CD4-positive, CD25-positive, alpha-beta regulatory T cell (primary cell): ENCODE data around the gene BCL2L15. TPM values are rescaled to one million over a fixed set of nuclear protein-coding genes. Genes with fewer than 3 reads are reported as not detected.
A peak's percentile ranks its signal among the peaks of the same experiment; 100 is the strongest.

Experiments
- ATAC-seq, 2 donors: fragments of 150-1000 bp; cut with Tn5 transposase; one replicate each; pipeline ENCODE4 v1.10.0; 2021; ENCODE audit warnings: low read depth in 2 of 2, moderate number of reproducible peaks in 2 of 2, moderate library complexity in 1 of 2
- DNase-seq, 3 donors: peaks; one replicate each; pipeline versions ENCODE4 v3.0.0 to v3.0.0-alpha.2; 2012 to 2022; ENCODE audit warnings: mixed read lengths in 1 of 3
- H3K27ac ChIP-seq: one replicate; pipeline ENCODE4 v1.7.0; 2013; ENCODE audit warnings: mild to moderate bottlenecking, low read length; ENCODE audit not compliant: insufficient read depth, poor library complexity, severe bottlenecking
- H3K27me3 ChIP-seq: one replicate; pipeline ENCODE4 v1.7.0; 2013; ENCODE audit warnings: low read length; ENCODE audit not compliant: control insufficient read depth, insufficient read depth
- H3K36me3 ChIP-seq: one replicate; pipeline ENCODE4 v1.7.0; 2013; ENCODE audit warnings: mild to moderate bottlenecking, low read length, moderate library complexity; ENCODE audit not compliant: control insufficient read depth, insufficient read depth
- H3K4me1 ChIP-seq: 2 replicates; pipeline ENCODE4 v1.7.0; 2013; ENCODE audit warnings: mild to moderate bottlenecking, low read length; ENCODE audit not compliant: insufficient read depth, control insufficient read depth, poor library complexity, severe bottlenecking
- H3K4me3 ChIP-seq: one replicate; pipeline ENCODE4 v1.7.0; 2013; ENCODE audit warnings: low read depth, mild to moderate bottlenecking, low read length, moderate library complexity
- H3K9me3 ChIP-seq, 2 experiments: 1 replicate in 1 of 2; 2 replicates in 1 of 2; pipeline ENCODE4 v1.7.0; 2013; ENCODE audit warnings: low read length in 2 of 2, mild to moderate bottlenecking in 1 of 2, moderate library complexity in 1 of 2; ENCODE audit not compliant: control insufficient read depth in 2 of 2
- H3K27ac Mint-ChIP-seq, 3 donors: one replicate each; pipeline ENCODE4 v1.8.0; 2020 to 2022; ENCODE audit warnings: mild to moderate bottlenecking in 3 of 3, mixed read lengths in 3 of 3, moderate library complexity in 2 of 3
- H3K27me3 Mint-ChIP-seq: one replicate; pipeline ENCODE4 v1.8.0; 2022; ENCODE audit warnings: mild to moderate bottlenecking, mixed read lengths
- H3K36me3 Mint-ChIP-seq: one replicate; pipeline ENCODE4 v1.8.0; 2020; ENCODE audit warnings: mixed read lengths
- H3K4me1 Mint-ChIP-seq, 4 donors: one replicate each; pipeline ENCODE4 v1.8.0; 2020 to 2022; ENCODE audit warnings: mixed read lengths in 4 of 4, mild to moderate bottlenecking in 1 of 4
- H3K4me3 Mint-ChIP-seq, 4 donors: one replicate each; pipeline ENCODE4 v1.8.0; 2020 to 2022; ENCODE audit warnings: mild to moderate bottlenecking in 4 of 4, mixed read lengths in 4 of 4, moderate library complexity in 3 of 4
- H3K9me3 Mint-ChIP-seq, 7 donors: one replicate each; pipeline ENCODE4 v1.8.0; 2020 to 2022; ENCODE audit warnings: mixed read lengths in 7 of 7, mild to moderate bottlenecking in 3 of 7, moderate library complexity in 2 of 7
- polyA plus RNA-seq, 4 donors: library from polyadenylated mRNA; unstranded; fragments of 300-500 nt; fragmentation: Illumina TruSeq; gene quantifications; one replicate each; pipeline ENCODE4 v1.2.3, GENCODE V29; 2021
- total RNA-seq: library from RNA; stranded (reverse); gene quantifications from one replicate; pipeline ENCODE4 v1.2.3, GENCODE V29; 2022

BCL2L15 gene
- total and polyA plus RNA-seq, 5 donors from 2014 or later: 0.30 to 2.2 (median 0.79) TPM

DNA sequence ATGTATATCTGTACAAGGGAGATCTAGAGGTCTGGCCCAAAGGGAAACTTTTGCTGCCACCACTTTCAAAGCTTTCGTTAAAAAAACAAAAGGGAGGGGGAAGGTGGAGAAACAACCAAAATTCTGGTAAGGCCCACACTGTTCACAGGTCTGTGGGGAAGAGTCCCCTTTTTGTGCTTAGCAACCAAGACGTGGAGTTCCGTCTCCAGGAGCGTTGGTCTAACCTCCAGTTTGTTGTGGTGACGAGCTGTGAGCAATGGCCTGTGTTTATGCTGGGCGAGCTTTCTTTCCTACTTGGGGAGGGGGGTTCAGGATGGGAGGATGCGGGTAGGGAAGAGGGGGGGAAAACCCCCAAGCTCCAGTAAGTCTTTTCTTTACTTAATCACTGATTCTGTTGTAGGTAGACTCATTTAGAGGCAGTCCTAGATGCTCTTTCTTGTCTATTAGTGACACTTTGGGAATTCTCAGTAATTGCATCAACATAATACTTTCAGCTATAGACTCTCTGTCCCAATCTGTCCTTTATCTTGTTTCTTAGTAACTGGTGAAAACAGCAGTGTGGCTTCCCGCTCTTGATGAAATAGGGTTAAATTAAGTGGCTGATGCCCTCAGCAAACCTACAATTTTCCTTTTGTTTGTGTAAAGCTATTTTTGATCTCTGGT is 43.2 kb upstream of the BCL2L15 start:
- peak overlapping the region; percentile 94 to 99 (median 98) for H3K27ac Mint-ChIP-seq
- no peaks in the 10 kb centered on the region for H3K36me3 ChIP-seq
- peak overlapping the region; percentile 95 for H3K4me3 ChIP-seq

DNA sequence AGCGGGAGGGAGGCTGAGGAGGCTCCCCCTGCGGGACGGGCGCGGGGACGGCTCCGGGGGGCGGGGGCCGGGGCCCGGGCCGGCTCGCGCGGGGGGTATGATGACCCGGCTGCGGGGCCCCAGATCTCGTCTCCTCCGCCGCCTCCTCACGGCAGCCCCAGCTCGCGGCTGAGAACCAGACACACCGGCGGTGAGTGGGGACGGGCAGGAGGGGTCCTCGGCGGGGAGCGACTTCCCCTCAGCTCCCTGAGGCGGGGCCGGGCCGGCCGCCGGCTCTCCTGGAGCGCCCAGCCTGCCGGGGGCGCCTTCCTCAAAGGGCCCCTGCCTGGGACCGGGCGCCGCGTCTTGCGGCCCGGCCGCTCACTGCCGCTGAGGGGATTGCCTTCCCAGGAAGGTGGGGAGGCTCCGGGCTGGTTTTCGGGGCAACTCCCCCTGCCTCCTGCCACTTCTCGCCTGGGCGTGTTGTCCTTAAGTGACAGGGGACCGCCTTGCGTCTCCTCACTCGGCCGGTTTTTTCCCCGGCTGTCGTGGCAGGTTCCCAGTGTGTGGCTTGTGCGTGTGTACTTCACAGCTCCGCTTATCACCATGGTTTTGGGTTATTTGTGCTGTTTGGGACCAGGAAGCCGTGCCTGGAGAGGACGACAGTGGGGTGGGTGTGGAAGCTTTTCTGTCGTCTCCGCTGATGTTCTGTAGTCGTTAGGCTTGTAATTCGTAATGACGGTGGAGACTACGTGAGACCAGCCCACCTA is 42.5 kb upstream of the BCL2L15 start:
- Mint-ChIP-seq H3K27me3 (no peaks in the 10 kb centered on the region), H3K9me3 (no peaks in the 10 kb centered on the region), H3K27ac (peak overlapping the region; percentile 94 to 100 (median 98)), H3K4me1 (peaks cover 42 to 60% (median 52%) of the 10 kb centered on the region in 4 donors), H3K4me3 (peak overlapping the region; percentile 96 to 99 (median 98)), H3K36me3 (peaks cover 17% of the 10 kb centered on the region)
- peak overlapping the region; percentile 98 for H3K27ac ChIP-seq
- H3K4me3 ChIP-seq: peak overlapping the region; percentile 95
- no peaks in the 10 kb centered on the region for H3K36me3 ChIP-seq
- no peaks in the 10 kb centered on the region for H3K27me3 ChIP-seq
- ATAC-seq (peak; percentile 26 to 33), DNase-seq (peak; percentile 59 to 75 (median 69))
- no peaks in the 10 kb centered on the region for H3K9me3 ChIP-seq
- peaks cover 52% of the 10 kb centered on the region for H3K4me1 ChIP-seq

More for the DNA sequence above, 43.2 kb upstream of the BCL2L15 start:
- Mint-ChIP-seq H3K27me3 (no peaks in the 10 kb centered on the region), H3K9me3 (peaks cover 0 to 2% (median 0%) of the 10 kb centered on the region in 7 donors), H3K4me3 (peak overlapping the region; percentile 96 to 99 (median 98)), H3K36me3 (peaks cover 17% of the 10 kb centered on the region), H3K4me1 (peaks cover 46 to 67% (median 57%) of the 10 kb centered on the region in 4 donors)
- Histone ChIP-seq H3K27me3 (no peaks in the 10 kb centered on the region), H3K9me3 (no peaks in the 10 kb centered on the region), H3K27ac (peak overlapping the region; percentile 98), H3K4me1 (peaks cover 53% of the 10 kb centered on the region)
- DNase-seq (peak; percentile 49 to 69 (median 66)), ATAC-seq (peak; percentile 8 to 35)

DNA sequence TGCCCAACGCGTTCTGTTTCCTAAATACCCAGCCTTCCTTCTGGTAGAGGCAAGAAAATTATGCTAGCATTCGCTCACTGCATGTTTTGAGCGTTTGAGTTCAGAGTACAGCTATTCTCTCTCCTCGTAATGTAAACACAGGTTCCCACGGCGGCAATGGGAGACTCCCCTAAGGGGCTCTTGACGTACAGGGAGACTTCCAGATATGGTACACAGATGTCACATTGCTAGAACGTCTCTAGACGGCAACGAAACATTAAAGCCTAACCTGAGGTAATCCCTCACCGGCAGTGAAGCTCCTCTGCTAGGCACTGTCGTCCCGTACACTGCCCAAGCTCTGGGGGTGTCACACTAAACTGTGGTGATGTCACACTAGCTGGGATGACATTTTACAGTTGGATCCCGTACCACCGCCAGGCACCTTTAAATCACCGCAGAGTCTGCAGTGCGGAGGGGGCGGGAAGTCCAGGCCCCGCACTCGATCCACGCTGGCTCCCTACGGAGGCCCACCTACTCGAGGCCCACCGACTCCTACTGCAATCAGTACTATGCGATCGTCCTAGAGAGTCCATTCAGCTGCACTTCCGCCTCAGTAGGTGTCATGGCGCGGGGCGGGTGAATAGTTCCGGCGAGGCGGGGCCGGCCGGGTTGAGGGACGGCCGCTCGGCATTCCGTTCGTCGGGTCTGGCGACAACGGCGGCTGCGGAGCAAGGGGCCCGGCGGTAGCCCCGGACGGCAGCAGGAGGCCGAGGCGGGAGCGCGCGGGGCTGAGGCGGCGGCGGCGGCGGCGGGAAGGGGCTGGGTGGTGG is 41.8 kb upstream of the BCL2L15 start, which contains the start of gene HIPK1:
Gene HIPK1 (plus strand): TSS at position 384 of the 809 bp plus-strand sequence.
- Mint-ChIP-seq H3K27ac (peak within 1 kb of the TSS; percentile 99 to 100 (median 100)), H3K4me3 (peak within 1 kb of the TSS; percentile 98 to 99 (median 99)), H3K9me3 (no peaks in the 10 kb centered on the region), H3K27me3 (no peaks in the 10 kb centered on the region), H3K36me3 (peaks cover 15% of the 10 kb centered on the region), H3K4me1 (peaks cover 39 to 56% (median 49%) of the 10 kb centered on the region in 4 donors)
- Histone ChIP-seq H3K4me1 (peaks cover 48% of the 10 kb centered on the region), H3K27ac (peak within 1 kb of the TSS; percentile 98), H3K9me3 (no peaks in the 10 kb centered on the region), H3K36me3 (no peaks in the 10 kb centered on the region), H3K27me3 (no peaks in the 10 kb centered on the region), H3K4me3 (peak within 1 kb of the TSS; percentile 96)
- DNase-seq (peak; percentile 88 to 94 (median 93)), ATAC-seq (peak; percentile 80 to 84)

DNA sequence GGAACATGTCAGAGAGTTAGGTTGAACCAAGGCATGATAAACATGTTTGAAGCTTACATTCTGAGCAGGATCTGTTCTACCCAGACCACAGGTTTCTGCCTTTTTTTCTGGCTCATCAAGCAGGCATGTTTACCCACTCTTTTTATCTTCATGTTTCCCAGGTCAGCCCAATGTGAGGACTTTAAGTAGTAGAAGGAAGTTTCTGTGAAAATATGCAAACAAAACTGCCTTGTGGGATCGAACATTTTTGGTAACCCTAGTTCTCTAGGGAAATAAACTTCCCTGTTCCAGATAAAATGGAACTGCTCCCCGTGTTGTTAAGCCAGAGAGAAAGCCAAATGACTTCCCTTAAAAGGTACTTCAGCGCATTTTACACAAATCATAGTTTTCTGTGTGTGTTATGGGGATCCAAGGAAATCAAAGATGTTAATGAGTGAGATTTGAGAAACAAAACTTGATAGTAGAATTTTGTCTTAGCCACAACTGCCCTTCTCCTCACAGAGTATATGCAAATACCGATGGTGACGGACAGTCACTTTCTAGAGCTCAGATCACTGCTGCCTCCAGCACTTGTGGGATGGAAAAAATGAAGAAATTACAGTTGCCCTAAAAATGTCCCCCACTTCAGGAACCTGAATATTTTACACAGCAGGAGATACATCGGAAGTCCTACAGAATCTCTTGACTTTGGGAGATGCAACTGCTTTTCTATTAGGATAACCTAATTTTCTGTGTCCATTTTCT is 41.0 kb upstream of the BCL2L15 start:
- ATAC-seq: no peak
- peaks cover 41% of the 10 kb centered on the region for H3K4me1 ChIP-seq
- Mint-ChIP-seq H3K9me3 (no peaks in the 10 kb centered on the region), H3K36me3 (peaks cover 8% of the 10 kb centered on the region), H3K27me3 (peaks cover under 1% of the 10 kb centered on the region), H3K4me1 (peaks cover 33 to 48% (median 42%) of the 10 kb centered on the region in 4 donors), H3K27ac (peak overlapping the region; percentile 99 to 100 (median 100)), H3K4me3 (peak overlapping the region; percentile 96 to 99 (median 99))
- H3K27ac ChIP-seq: peak overlapping the region; percentile 98
- H3K27me3 ChIP-seq: no peaks in the 10 kb centered on the region
- no peak for DNase-seq
- no peaks in the 10 kb centered on the region for H3K9me3 ChIP-seq
- H3K4me3 ChIP-seq: peak overlapping the region; percentile 96
- no peaks in the 10 kb centered on the region for H3K36me3 ChIP-seq

DNA sequence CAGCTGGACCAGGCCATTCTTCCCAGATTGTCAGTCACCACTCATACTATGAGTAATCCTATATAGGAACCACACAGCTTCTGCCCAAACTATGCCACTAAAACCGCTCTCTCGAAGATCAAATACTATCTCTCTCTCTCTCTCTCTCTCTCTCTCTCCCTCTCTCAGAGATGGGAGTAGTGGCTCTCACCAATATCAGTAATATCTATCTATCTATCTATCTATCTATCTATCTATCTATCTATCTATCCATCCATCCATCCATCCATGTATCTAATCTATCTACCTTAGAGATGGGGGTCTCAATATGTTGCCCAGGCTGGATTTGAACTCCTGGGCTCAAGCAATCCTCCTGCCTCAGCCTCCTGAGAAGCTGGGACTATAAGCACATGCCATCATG is 37.1 kb upstream of the BCL2L15 start:
- H3K4me3 Mint-ChIP-seq: peak overlapping the region in 1 of 4 donors; percentile 74
- Histone ChIP-seq H3K9me3 (no peaks in the 10 kb centered on the region), H3K36me3 (no peaks in the 10 kb centered on the region), H3K27ac (no peak overlapping the region), H3K4me1 (peaks cover 10% of the 10 kb centered on the region), H3K4me3 (no peak overlapping the region), H3K27me3 (no peaks in the 10 kb centered on the region)
- peaks cover 11 to 17% (median 14%) of the 10 kb centered on the region in 4 donors for H3K4me1 Mint-ChIP-seq
- no peak for ATAC-seq
- H3K9me3 Mint-ChIP-seq: no peaks in the 10 kb centered on the region
- H3K27me3 Mint-ChIP-seq: peaks cover 11% of the 10 kb centered on the region
- no peaks in the 10 kb centered on the region for H3K36me3 Mint-ChIP-seq
- no peak overlapping the region for H3K27ac Mint-ChIP-seq
- DNase-seq: no peak

DNA sequence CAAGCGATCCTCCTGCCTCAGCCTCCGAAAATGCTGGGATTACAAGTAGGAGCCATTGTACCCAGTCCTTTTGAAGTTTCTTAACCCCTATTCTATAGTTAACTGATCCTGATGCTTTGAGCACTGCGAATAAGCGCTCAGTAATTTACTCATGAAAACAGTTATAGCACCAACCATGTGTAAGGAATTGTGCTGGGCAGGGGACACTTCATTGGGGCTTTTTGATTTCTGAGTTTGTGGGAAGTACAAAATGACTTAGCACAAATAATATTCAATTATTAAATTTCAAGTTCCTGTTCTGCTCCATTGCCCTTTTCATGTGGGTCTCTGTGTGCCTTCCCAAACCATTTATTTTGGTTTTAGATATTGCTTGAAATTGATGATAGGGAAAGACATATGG is 35.6 kb upstream of the BCL2L15 start:
- Mint-ChIP-seq H3K36me3 (peaks cover 4% of the 10 kb centered on the region), H3K4me1 (peaks cover 4 to 9% (median 5%) of the 10 kb centered on the region in 4 donors), H3K4me3 (no peak overlapping the region), H3K27me3 (peaks cover 21% of the 10 kb centered on the region), H3K9me3 (no peaks in the 10 kb centered on the region), H3K27ac (no peak overlapping the region)
- ATAC-seq: no peak
- no peak for DNase-seq
- no peaks in the 10 kb centered on the region for H3K36me3 ChIP-seq
- H3K27ac ChIP-seq: no peak overlapping the region
- H3K9me3 ChIP-seq: no peaks in the 10 kb centered on the region
- H3K4me1 ChIP-seq: no peaks in the 10 kb centered on the region
- no peak overlapping the region for H3K4me3 ChIP-seq
- no peaks in the 10 kb centered on the region for H3K27me3 ChIP-seq

DNA sequence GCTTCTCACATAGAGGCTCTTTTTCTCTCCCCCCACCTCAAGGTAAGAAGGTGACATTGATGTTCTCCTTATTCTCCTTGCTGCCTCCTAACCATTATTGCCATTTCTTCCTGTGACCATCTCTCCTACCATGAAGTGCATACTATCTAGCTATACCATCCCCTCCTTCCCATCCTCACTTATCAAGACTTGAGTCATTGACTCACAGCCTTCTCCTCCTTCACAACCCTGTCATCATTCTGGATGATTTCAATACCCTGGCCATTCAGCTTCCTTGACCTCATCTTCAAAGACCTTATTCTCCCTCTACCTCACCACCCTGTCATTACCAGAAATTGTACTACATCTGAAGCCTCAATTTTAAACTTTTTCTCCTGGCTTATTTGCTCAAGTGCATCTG is 30.9 kb upstream of the BCL2L15 start:
- DNase-seq (no peak), ATAC-seq (no peak)
- H3K4me3 Mint-ChIP-seq: peak overlapping the region in 2 of 4 donors; percentile 47 to 63
- H3K27ac Mint-ChIP-seq: peak overlapping the region in 2 of 3 donors; percentile 52 to 76
- peaks cover 0 to 1% (median 0%) of the 10 kb centered on the region in 7 donors for H3K9me3 Mint-ChIP-seq
- Histone ChIP-seq H3K27ac (no peak overlapping the region), H3K4me3 (no peak overlapping the region), H3K4me1 (no peaks in the 10 kb centered on the region), H3K36me3 (no peaks in the 10 kb centered on the region), H3K27me3 (no peaks in the 10 kb centered on the region), H3K9me3 (no peaks in the 10 kb centered on the region)
- H3K4me1 Mint-ChIP-seq: peaks cover 0 to 7% (median 3%) of the 10 kb centered on the region in 4 donors
- peaks cover 20% of the 10 kb centered on the region for H3K27me3 Mint-ChIP-seq
- H3K36me3 Mint-ChIP-seq: peaks cover 14% of the 10 kb centered on the region
